GM19238 (cell line): Measurements from ENCODE around the gene NVL.

Source experiments
- DNase-seq: peaks from one replicate; pipeline ENCODE4 v3.0.0; 2011; ENCODE audit warnings: low spot score; ENCODE audit not compliant: insufficient read length

The NVL gene

GRCh38 chr1:224287714-224288113, 42.3 kb downstream of the NVL start:
- no peak for DNase-seq

DNA sequence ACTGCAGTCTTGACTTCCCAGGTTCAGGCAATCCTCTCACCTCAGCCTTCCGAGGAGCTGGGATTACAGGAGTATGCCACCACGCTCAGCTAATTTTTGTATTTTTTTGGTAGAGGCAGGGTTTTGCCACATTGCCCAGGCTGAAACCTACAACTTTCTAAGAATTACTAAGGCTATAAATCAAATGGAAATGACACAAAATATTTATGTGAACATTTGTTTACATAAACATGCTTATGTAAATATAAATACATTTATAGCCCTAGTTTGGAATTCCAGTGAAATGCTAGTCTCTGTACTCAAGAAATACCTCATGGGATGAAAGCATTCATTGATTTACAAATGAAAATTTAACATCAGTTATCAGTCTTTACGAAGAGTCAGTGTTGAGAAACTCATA, 47.8 kb downstream of the NVL start:
- no peak for DNase-seq

GRCh38 chr1:224276771-224277487, 53.0 kb downstream of the NVL start:
- DNase-seq: no peak

DNA sequence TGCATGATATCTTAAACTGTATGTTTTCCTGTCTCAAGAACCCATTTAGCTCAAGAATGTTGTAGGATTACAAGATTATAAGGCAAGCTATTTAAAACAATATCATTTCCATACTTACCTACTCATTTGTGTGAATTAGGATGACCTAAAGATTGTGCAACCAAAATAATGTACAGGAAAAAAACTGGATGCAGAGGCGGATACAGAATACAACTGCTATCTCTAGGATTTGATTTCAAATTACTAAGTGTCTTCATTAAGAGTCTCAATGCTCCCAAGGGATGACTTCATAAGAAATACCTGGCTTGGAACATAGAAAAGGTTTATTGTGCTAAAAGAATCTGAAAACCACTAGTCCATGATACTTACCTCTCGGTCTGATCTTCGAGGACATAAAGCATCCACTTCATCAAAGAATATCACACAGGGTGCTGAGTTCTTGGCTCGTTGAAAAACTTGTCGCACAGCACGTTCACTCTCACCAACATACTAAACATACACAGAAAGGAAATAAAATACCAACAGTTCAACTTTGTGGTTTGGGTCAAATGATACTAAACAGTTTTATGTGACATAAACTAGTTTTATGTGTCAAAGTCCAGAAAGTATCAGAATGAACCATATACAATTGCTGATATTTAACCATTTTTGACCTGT, 54.9 kb downstream of the NVL start:
- no peak for DNase-seq

DNA sequence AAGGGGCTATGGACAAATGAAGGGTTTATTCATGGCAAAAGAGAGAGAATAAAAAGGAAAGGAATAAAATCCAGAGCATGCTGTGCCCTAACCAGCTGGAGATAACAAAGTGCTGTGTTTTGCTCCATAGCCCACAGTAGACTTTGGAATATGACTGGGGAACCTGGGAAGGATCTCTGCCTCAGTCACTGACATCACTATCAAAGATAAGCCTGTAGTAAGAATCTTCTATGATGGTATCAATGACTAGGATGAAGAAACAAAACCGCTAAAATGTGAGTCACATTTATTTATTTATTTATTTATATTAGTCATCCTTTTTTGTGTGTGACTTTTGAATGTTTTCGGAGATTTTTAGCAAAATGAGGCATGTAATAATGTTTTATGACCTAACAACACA, 56.3 kb downstream of the NVL start:
- DNase-seq: no peak

GRCh38 chr1:224271106-224271505, 58.9 kb downstream of the NVL start:
- no peak for DNase-seq

DNA sequence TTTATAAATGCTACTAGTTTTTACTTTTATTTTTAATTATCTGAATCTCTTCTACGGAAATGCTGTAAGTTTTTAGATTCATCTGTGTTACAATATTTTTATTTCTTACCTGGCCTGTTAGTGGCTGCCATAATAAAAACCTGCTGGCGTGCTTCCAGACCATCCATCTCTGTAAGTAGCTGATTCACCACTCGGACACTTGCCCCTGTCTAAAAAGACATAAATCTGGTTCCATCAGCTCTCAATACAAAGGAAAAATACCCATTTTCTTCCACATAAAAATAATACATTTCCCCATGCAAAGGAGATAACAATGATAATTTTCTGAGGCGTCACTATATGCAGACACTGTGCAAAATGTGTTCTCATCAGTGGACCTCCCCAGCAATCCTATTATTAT, 62.0 kb downstream of the NVL start:
- DNase-seq: no peak

GRCh38 chr1:224266915-224267856, 62.8 kb downstream of the NVL start:
- no peak for DNase-seq

DNA sequence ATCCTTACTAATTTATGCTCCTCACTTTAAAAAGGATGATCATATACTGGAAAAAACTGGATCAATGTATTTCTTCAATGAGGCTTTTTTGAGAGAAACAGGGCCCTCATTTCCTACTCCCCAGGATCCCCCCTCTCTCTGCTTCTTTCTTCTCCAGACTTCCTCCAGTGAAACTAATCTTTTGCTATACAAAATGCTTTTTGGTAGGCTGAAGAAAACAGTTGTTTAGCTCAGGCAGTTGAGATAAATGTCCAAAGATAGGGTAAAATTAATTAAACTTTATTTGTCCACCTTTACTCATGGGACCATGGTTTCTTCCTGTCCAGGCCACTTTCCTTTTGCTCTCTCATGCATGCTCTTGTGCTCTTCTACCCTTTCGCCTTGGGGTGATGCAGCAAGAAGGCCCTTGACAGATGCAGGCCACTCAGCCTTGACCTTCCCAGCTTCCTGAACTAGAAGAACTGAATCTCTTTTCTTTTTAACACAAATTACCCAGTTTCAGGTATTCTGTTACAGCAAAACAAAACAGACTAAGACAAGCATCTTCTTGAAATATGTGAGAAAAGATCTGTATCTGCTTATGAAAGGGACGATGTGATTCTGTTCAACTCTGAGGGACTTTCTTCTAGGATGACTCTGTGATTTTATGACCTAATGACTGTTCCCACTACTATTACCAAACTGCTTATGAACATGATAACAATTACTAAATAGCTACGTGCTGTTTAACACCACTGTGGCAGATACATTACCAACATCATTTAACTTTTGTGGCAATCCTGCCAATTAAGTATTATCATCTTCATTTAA, 63.7 kb downstream of the NVL start:
- no peak for DNase-seq

GRCh38 chr1:224264321-224264720, 65.7 kb downstream of the NVL start:
- no peak for DNase-seq

GRCh38 chr1:224262373-224263054, 67.5 kb downstream of the NVL start:
- no peak for DNase-seq

- no peak for DNase-seq
Observed at GRCh38 chr1:224259986-224260385, 70.0 kb downstream of the NVL start.

- no peak for DNase-seq
Observed at GRCh38 chr1:224258351-224258750, 71.6 kb downstream of the NVL start.

- DNase-seq: no peak
Observed at GRCh38 chr1:224256640-224257039, 73.3 kb downstream of the NVL start.

GRCh38 chr1:224253721-224254120, 76.3 kb downstream of the NVL start:
- no peak for DNase-seq

DNA sequence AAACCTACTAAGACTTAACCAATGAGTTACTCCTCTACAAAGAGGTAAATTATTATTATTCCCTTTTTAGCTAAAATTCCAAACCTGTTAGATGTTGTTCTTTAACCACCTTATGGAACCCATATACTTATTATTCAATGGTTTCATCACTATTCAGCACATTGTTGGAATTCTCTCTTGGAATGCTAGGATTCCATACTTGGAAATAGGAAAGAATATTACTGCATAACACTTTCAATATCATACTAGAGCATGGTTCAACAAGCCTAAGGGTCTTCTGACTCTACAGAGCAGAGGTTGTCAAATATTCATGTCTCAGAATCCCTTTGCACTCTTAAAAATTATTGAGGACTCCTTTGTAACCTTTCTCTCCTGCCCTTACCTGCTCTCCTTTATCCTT, 77.5 kb downstream of the NVL start:
- DNase-seq: no peak

DNA sequence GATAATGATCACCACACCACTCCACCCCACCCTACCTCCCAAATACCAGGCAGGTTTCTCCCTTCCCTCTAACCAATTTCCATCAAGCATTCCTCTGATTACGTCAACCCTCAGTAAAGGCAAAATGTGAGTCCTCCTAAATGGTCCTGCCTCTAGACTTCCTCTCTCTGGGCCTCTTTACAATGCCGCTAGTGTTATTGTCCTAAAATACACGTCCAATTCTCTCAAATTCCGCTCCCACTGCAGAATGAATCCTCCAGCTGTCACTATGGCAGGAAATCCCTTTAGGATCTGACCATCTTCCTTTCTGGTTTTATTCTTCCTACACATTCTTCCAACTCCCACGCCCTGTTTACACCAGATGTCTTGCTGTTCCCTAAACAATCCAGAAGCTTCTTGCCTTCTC, 78.2 kb downstream of the NVL start:
- no peak for DNase-seq

GRCh38 chr1:224245188-224245587, 84.8 kb downstream of the NVL start:
- DNase-seq: no peak

GRCh38 chr1:224238756-224239155, 91.2 kb downstream of the NVL start:
- DNase-seq: no peak

DNA sequence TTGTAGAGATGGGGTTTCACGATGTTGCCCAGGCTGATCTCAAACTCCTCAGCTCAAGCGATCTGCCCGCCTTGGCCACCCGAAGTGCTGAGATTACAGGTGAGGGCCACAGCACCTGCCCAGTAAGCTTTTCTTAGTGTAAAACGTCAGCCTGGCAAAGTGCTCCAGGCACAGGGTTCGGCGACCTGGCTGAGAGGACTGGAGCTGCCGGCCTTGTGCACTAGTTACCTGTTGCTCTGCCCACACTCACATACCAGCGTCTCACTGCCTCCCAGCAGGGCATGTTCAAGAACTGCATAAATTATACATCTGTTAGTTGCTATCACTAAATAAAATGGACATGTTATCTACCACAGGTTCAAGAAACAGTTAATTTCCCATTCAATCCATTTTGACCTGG, 91.8 kb downstream of the NVL start:
- DNase-seq: no peak
